ENCODE results near the gene CCDC28B.

DNA sequence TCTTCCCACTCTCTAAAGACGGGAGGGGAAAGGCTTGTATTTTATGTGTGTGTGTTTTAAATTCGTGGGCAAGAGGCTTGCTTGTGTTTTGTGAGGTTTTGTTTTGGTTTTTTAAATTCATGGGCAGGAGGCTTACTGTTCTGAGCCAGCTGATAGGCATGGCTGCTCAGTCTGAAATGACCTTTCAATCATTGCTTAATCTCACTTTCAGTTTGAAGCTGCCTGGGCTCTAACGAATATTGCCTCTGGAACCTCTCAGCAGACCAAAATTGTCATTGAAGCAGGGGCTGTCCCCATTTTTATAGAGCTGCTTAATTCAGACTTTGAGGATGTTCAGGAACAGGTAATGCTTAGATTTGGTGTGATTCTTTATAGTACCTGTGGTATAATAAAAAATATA, 41.2 kb upstream of the CCDC28B start:
- TF ChIP-seq, protein P1, sequence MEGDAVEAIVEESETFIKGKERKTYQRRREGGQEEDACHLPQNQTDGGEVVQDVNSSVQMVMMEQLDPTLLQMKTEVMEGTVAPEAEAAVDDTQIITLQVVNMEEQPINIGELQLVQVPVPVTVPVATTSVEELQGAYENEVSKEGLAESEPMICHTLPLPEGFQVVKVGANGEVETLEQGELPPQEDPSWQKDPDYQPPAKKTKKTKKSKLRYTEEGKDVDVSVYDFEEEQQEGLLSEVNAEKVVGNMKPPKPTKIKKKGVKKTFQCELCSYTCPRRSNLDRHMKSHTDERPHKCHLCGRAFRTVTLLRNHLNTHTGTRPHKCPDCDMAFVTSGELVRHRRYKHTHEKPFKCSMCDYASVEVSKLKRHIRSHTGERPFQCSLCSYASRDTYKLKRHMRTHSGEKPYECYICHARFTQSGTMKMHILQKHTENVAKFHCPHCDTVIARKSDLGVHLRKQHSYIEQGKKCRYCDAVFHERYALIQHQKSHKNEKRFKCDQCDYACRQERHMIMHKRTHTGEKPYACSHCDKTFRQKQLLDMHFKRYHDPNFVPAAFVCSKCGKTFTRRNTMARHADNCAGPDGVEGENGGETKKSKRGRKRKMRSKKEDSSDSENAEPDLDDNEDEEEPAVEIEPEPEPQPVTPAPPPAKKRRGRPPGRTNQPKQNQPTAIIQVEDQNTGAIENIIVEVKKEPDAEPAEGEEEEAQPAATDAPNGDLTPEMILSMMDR (conservative IDR thresholded peaks at IDR 0.05; ENCODE audit: low read depth, low read length): no peak
- no peak for TF ChIP-seq EZH2 (IDR thresholded peaks at IDR 0.05; ENCODE audit: borderline replicate concordance, low read depth, low read length, poor library complexity, severe bottlenecking)
